Stomach smooth muscle (tissue), 2 donors: Measurements from ENCODE around the gene FLII.

Source experiments
- H3K27ac ChIP-seq: one replicate; pipeline ENCODE4 v1.7.0; 2013; ENCODE audit warnings: mild to moderate bottlenecking, low read length, inconsistent platforms
- H3K27me3 ChIP-seq, 2 donors: one replicate each; pipeline ENCODE4 v1.7.0; 2013; ENCODE audit warnings: low read length in 2 of 2; ENCODE audit not compliant: insufficient read depth in 2 of 2, control insufficient read depth in 1 of 2
- H3K36me3 ChIP-seq, 2 donors: one replicate each; pipeline ENCODE4 v1.7.0; 2013; ENCODE audit warnings: low read length in 2 of 2; ENCODE audit not compliant: control insufficient read depth in 2 of 2, insufficient read depth in 2 of 2
- H3K4me1 ChIP-seq: one replicate; pipeline ENCODE4 v1.7.0; 2013; ENCODE audit warnings: low read length; ENCODE audit not compliant: control insufficient read depth, insufficient read depth
- H3K4me3 ChIP-seq, 2 donors: one replicate each; pipeline ENCODE4 v1.7.0; 2013; ENCODE audit warnings: low read length in 2 of 2
- H3K9ac ChIP-seq, 2 donors: one replicate each; pipeline ENCODE4 v1.7.0; 2013; ENCODE audit warnings: low read length in 2 of 2, mild to moderate bottlenecking in 1 of 2
- H3K9me3 ChIP-seq, 2 donors: one replicate each; pipeline ENCODE4 v1.7.0; 2013; ENCODE audit warnings: low read length in 2 of 2; ENCODE audit not compliant: control insufficient read depth in 2 of 2
- donor health status: healthy.
- donor health status: Pancreatic carcinoma.

The FLII gene

GRCh38 chr17:18241229-18241871, 17.2 kb downstream of the FLII start:
- no peak overlapping the region for H3K4me3 ChIP-seq
- H3K9me3 ChIP-seq: no peaks in the 10 kb centered on the region
- H3K27ac ChIP-seq: no peak overlapping the region
- no peak overlapping the region for H3K9ac ChIP-seq
- H3K4me1 ChIP-seq: no peaks in the 10 kb centered on the region
- H3K36me3 ChIP-seq: peaks cover 32 to 40% of the 10 kb centered on the region in 2 donors
- H3K27me3 ChIP-seq: no peaks in the 10 kb centered on the region

GRCh38 chr17:18240449-18240848, 18.1 kb downstream of the FLII start:
- no peak overlapping the region for H3K9ac ChIP-seq
- H3K4me1 ChIP-seq: no peaks in the 10 kb centered on the region
- H3K27ac ChIP-seq: no peak overlapping the region
- H3K4me3 ChIP-seq: no peak overlapping the region
- peaks cover 23 to 39% of the 10 kb centered on the region in 2 donors for H3K36me3 ChIP-seq
- H3K9me3 ChIP-seq: no peaks in the 10 kb centered on the region
- H3K27me3 ChIP-seq: no peaks in the 10 kb centered on the region

- Histone ChIP-seq H3K9ac (no peak overlapping the region), H3K4me1 (no peaks in the 10 kb centered on the region), H3K9me3 (no peaks in the 10 kb centered on the region), H3K27me3 (no peaks in the 10 kb centered on the region), H3K4me3 (no peak overlapping the region), H3K36me3 (peaks cover 21 to 38% of the 10 kb centered on the region in 2 donors), H3K27ac (no peak overlapping the region)
These were observed 20.2 kb downstream of the FLII start for GRCh38 chr17:18238299-18238698.

- no peak overlapping the region for H3K9ac ChIP-seq
- no peak overlapping the region for H3K4me3 ChIP-seq
- H3K36me3 ChIP-seq: peaks cover 20 to 38% of the 10 kb centered on the region in 2 donors
These were observed 21.1 kb downstream of the FLII start for GRCh38 chr17:18237461-18237860.

GRCh38 chr17:18236494-18236893, 22.0 kb downstream of the FLII start:
- Histone ChIP-seq H3K9me3 (no peaks in the 10 kb centered on the region), H3K27me3 (no peaks in the 10 kb centered on the region), H3K9ac (no peak overlapping the region), H3K4me1 (no peaks in the 10 kb centered on the region), H3K4me3 (no peak overlapping the region), H3K36me3 (peaks cover 20 to 37% of the 10 kb centered on the region in 2 donors), H3K27ac (no peak overlapping the region)

More at GRCh38 chr17:18237461-18237860, 21.1 kb downstream of the FLII start:
- Histone ChIP-seq H3K27ac (no peak overlapping the region), H3K9me3 (no peaks in the 10 kb centered on the region), H3K27me3 (no peaks in the 10 kb centered on the region), H3K4me1 (no peaks in the 10 kb centered on the region)

GRCh38 chr17:18235743-18236256, 22.7 kb downstream of the FLII start:
- H3K9me3 ChIP-seq: no peaks in the 10 kb centered on the region
- no peaks in the 10 kb centered on the region for H3K27me3 ChIP-seq
- no peak overlapping the region for H3K9ac ChIP-seq
- peaks cover 20 to 36% of the 10 kb centered on the region in 2 donors for H3K36me3 ChIP-seq
- H3K27ac ChIP-seq: no peak overlapping the region
- H3K4me3 ChIP-seq: no peak overlapping the region
- H3K4me1 ChIP-seq: no peaks in the 10 kb centered on the region

- no peak overlapping the region for H3K9ac ChIP-seq
- H3K36me3 ChIP-seq: peaks cover 20 to 34% of the 10 kb centered on the region in 2 donors
- no peaks in the 10 kb centered on the region for H3K9me3 ChIP-seq
- H3K27ac ChIP-seq: no peak overlapping the region
- H3K4me1 ChIP-seq: no peaks in the 10 kb centered on the region
- H3K27me3 ChIP-seq: no peaks in the 10 kb centered on the region
- H3K4me3 ChIP-seq: no peak overlapping the region
These were observed 23.6 kb downstream of the FLII start for GRCh38 chr17:18234853-18235380.

GRCh38 chr17:18233803-18234518, 24.6 kb downstream of the FLII start:
- H3K4me1 ChIP-seq: no peaks in the 10 kb centered on the region
- H3K36me3 ChIP-seq: peaks cover 20 to 34% of the 10 kb centered on the region in 2 donors
- no peak overlapping the region for H3K27ac ChIP-seq
- H3K9ac ChIP-seq: no peak overlapping the region
- no peak overlapping the region for H3K4me3 ChIP-seq
- H3K27me3 ChIP-seq: no peaks in the 10 kb centered on the region
- H3K9me3 ChIP-seq: no peaks in the 10 kb centered on the region

GRCh38 chr17:18231164-18231563, 27.4 kb downstream of the FLII start:
- no peak overlapping the region for H3K4me3 ChIP-seq
- H3K27me3 ChIP-seq: no peaks in the 10 kb centered on the region
- no peak overlapping the region for H3K9ac ChIP-seq
- H3K27ac ChIP-seq: no peak overlapping the region
- no peaks in the 10 kb centered on the region for H3K9me3 ChIP-seq
- peaks cover 8 to 16% of the 10 kb centered on the region in 2 donors for H3K36me3 ChIP-seq
- H3K4me1 ChIP-seq: peaks cover 9% of the 10 kb centered on the region

- Histone ChIP-seq H3K27me3 (no peaks in the 10 kb centered on the region), H3K9me3 (no peaks in the 10 kb centered on the region), H3K4me3 (no peak overlapping the region), H3K4me1 (peaks cover 12% of the 10 kb centered on the region), H3K36me3 (peaks cover 8 to 12% of the 10 kb centered on the region in 2 donors), H3K9ac (no peak overlapping the region), H3K27ac (no peak overlapping the region)
These were observed 28.0 kb downstream of the FLII start for GRCh38 chr17:18230288-18231141.
